LNCAP (cell line): ENCODE results near the gene SH3BGRL3.
A peak's percentile ranks its signal among the peaks of the same experiment; 100 is the strongest.

Experiments used
- CTCF ChIP-seq: fragments of 450-650 bp; IDR thresholded peaks from 2 replicates; pipeline ENCODE4 v1.5.1; 2017; ENCODE audit warnings: mild to moderate bottlenecking

SH3BGRL3 gene

GRCh38 chr1:26269198-26269550 lies 10.7 kb upstream of the SH3BGRL3 start:
- TF ChIP-seq CTCF, result no peak

GRCh38 chr1:26274801-26275425 lies 5.0 kb upstream of the SH3BGRL3 start:
- TF ChIP-seq CTCF, result no peak

GRCh38 chr1:26275580-26276431 lies 4.1 kb upstream of the SH3BGRL3 start:
- TF ChIP-seq CTCF, result peak; percentile 69

GRCh38 chr1:26276432-26276838 lies 3.5 kb upstream of the SH3BGRL3 start:
- no peak for TF ChIP-seq CTCF

GRCh38 chr1:26277261-26277661 lies 2.6 kb upstream of the SH3BGRL3 start:
- TF ChIP-seq CTCF, result no peak

- TF ChIP-seq CTCF, result no peak
Measured at GRCh38 chr1:26277719-26278118, 2.2 kb upstream of the SH3BGRL3 start.

GRCh38 chr1:26278303-26278702 lies 1.6 kb upstream of the SH3BGRL3 start:
- no peak for TF ChIP-seq CTCF
